Mammary epithelial cell (primary cell): ENCODE data around the gene NUP188.

Experiments used
- EZH2 ChIP-seq: IDR thresholded peaks from 2 replicates; pipeline ENCODE4 v1.6.1; 2012; ENCODE audit warnings: low read length, inconsistent platforms, borderline replicate concordance
- TF ChIP-seq, protein P1 (sequence below), 2 donors: IDR thresholded peaks in 1 of 2; conservative IDR thresholded peaks in 1 of 2; 2 replicates each; pipeline ENCODE4 v1.5.1; 2011 to 2012; ENCODE audit warnings: inconsistent platforms in 2 of 2, low read length in 2 of 2, mild to moderate bottlenecking in 2 of 2, control low read depth in 1 of 2, low read depth in 1 of 2; ENCODE audit not compliant: insufficient read depth in 1 of 2; ENCODE audit errors: extremely low read depth in 1 of 2

DNA sequence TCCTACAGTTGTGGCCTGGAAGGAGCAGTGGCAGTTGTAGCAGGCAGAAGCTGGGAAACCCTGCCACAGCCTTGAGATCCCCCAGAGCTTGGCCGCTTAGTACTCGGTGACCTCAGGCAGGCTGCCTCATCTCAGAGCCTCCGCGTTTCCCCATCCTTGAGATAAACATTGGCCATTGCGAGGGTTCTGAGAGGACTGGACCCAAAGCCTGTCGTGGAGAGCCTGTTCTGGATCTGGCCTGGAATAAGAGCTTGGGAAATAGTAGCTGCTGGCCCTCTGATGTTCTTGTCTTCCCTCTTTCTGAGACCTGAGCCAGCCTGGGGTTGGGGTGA is 90.2 kb downstream of the NUP188 start:
- TF ChIP-seq, protein P1, sequence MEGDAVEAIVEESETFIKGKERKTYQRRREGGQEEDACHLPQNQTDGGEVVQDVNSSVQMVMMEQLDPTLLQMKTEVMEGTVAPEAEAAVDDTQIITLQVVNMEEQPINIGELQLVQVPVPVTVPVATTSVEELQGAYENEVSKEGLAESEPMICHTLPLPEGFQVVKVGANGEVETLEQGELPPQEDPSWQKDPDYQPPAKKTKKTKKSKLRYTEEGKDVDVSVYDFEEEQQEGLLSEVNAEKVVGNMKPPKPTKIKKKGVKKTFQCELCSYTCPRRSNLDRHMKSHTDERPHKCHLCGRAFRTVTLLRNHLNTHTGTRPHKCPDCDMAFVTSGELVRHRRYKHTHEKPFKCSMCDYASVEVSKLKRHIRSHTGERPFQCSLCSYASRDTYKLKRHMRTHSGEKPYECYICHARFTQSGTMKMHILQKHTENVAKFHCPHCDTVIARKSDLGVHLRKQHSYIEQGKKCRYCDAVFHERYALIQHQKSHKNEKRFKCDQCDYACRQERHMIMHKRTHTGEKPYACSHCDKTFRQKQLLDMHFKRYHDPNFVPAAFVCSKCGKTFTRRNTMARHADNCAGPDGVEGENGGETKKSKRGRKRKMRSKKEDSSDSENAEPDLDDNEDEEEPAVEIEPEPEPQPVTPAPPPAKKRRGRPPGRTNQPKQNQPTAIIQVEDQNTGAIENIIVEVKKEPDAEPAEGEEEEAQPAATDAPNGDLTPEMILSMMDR (conservative IDR thresholded peaks at IDR 0.05 in 1 of 2, IDR thresholded peaks at IDR 0.05 in 1 of 2; ENCODE audit: extremely low read depth in 1 of 2, insufficient read depth in 1 of 2, low read depth in 1 of 2, low read length in 2 of 2), result no peak
- no peak for TF ChIP-seq EZH2
